ENCODE results near the gene MED10. TPM values are rescaled to one million over a fixed set of nuclear protein-coding genes. Genes with fewer than 3 reads are reported as not detected.

MED10 gene
- polyA plus RNA-seq, 1 of the 3 experiments (the other 2 are of a cell fraction), result 75.9 TPM

- Histone ChIP-seq H3K4me1 (ENCODE audit: control insufficient read depth in 1 of 2, insufficient read depth in 2 of 2, low read depth in 1 of 2, low read length in 1 of 2) (peaks cover 0 to 6% of the 10 kb centered on the region in 2 experiments; a peak in 1 of 4 replicates), H3K9me2 (no peaks in the 10 kb centered on the region), H3K27me3 (ENCODE audit: insufficient read depth) (no peaks in the 10 kb centered on the region), H3K9ac (no peak overlapping the region), H3K4me3 (ENCODE audit: low read depth in 2 of 2, low read length in 1 of 2) (no peak overlapping the region), H3K36me3 (replicated peaks in 1 of 2; ENCODE audit: control insufficient read depth in 1 of 2, insufficient read depth in 2 of 2, low read length in 1 of 2) (no peaks in the 10 kb centered on the region), H4K20me1 (ENCODE audit: insufficient read depth) (no peaks in the 10 kb centered on the region), H2AFZ (ENCODE audit: low read depth) (no peak overlapping the region), H3F3A (replicated peaks; ENCODE audit: insufficient read depth) (no peaks in the 10 kb centered on the region), H3K79me2 (ENCODE audit: insufficient read depth) (no peaks in the 10 kb centered on the region), H3K4me2 (no peak overlapping the region), H3K9me3 (no peaks in the 10 kb centered on the region), H3K27ac (ENCODE audit: low read depth in 2 of 2, low read length in 1 of 2) (no peak overlapping the region)
- no peak for TF ChIP-seq IRF3 (IDR thresholded peaks at IDR 0.05; ENCODE audit: low read depth, low read length)
- TF ChIP-seq CTCF (IDR thresholded peaks at IDR 0.05), result no peak
- TF ChIP-seq EZH2phosphoT487 (IDR thresholded peaks at IDR 0.05; ENCODE audit: borderline replicate concordance, low read depth), result no peak
- TF ChIP-seq SMC3 (IDR thresholded peaks at IDR 0.05; ENCODE audit: low read depth, low read length), result no peak
- TF ChIP-seq REST (IDR thresholded peaks at IDR 0.05; ENCODE audit: low read depth, low read length), result no peak
- TF ChIP-seq PBX3 (IDR thresholded peaks at IDR 0.05), result no peak
- TF ChIP-seq SIN3A (IDR thresholded peaks at IDR 0.05; ENCODE audit: borderline replicate concordance, low read depth, low read length), result no peak
- TF ChIP-seq ZBTB33 (IDR thresholded peaks at IDR 0.05; ENCODE audit: borderline replicate concordance, low read depth), result no peak
- no peak for TF ChIP-seq MXI1 (IDR thresholded peaks at IDR 0.05; ENCODE audit: low read depth, low read length)
- no peak for TF ChIP-seq FOXM1 (IDR thresholded peaks at IDR 0.05; ENCODE audit: low read depth)
- ChIA-PET POLR2A (interaction anchor here (0.6 kb wide), 1 partner anchor 69 kb away, joined by 3 read pairs; no protein-coding TSS in a partner anchor), CTCF (no interaction called here)
- DNase-seq, result peak; percentile 58
- 32% methylated on average over 7 of the region's 18 CpGs for WGBS (ENCODE audit: low lambda C conversion rate)
Measured at GRCh38 chr5:6350277-6351090, 27.9 kb downstream of the MED10 start.

Data from SK-N-SH (cell line).